HEK293 (cell line): Measurements from ENCODE around the gene RCAN2.

Experiments
- BCL11A ChIP-seq: fragments of 450-650 bp; formaldehyde crosslinking; IDR thresholded peaks from 2 replicates; pipeline ENCODE4 v1.5.1; 2016; ENCODE audit warnings: low read depth, missing biosample characterization, missing genetic modification characterization
- CTCF ChIP-seq: fragments of 450-650 bp; formaldehyde crosslinking; IDR thresholded peaks from 2 replicates; pipeline ENCODE4 v1.5.1; 2016; ENCODE audit warnings: missing biosample characterization, missing genetic modification characterization
- GLI4 ChIP-seq: fragments of 450-650 bp; formaldehyde crosslinking; IDR thresholded peaks from 2 replicates; pipeline ENCODE4 v1.5.1; 2016; ENCODE audit warnings: missing biosample characterization, missing genetic modification characterization
- GLIS1 ChIP-seq: fragments of 450-650 bp; formaldehyde crosslinking; IDR thresholded peaks from 2 replicates; pipeline ENCODE4 v1.5.1; 2016; ENCODE audit warnings: missing biosample characterization, missing genetic modification characterization
- GLIS2 ChIP-seq: fragments of 450-650 bp; formaldehyde crosslinking; IDR thresholded peaks from 2 replicates; pipeline ENCODE4 v1.5.1; 2016; ENCODE audit warnings: missing biosample characterization, missing genetic modification characterization
- HOXA7 ChIP-seq: sonication (generic); formaldehyde crosslinking; IDR thresholded peaks from 2 replicates; pipeline ENCODE4 v1.8.1; 2022; ENCODE audit warnings: missing genetic modification reagents, borderline replicate concordance
- KLF1 ChIP-seq: fragments of 450-650 bp; formaldehyde crosslinking; IDR thresholded peaks from 2 replicates; pipeline ENCODE4 v1.5.1; 2016; ENCODE audit warnings: missing biosample characterization, missing genetic modification characterization
- KLF7 ChIP-seq: fragments of 450-650 bp; formaldehyde crosslinking; IDR thresholded peaks from 2 replicates; pipeline ENCODE4 v1.5.1; 2016; ENCODE audit warnings: missing biosample characterization, missing genetic modification characterization, borderline replicate concordance
- KLF9 ChIP-seq: fragments of 450-650 bp; formaldehyde crosslinking; IDR thresholded peaks from 2 replicates; pipeline ENCODE4 v1.5.1; 2016; ENCODE audit warnings: missing biosample characterization, missing genetic modification characterization, low read depth
- SP7 ChIP-seq: fragments of 450-650 bp; formaldehyde crosslinking; IDR thresholded peaks from 2 replicates; pipeline ENCODE4 v1.5.1; 2016; ENCODE audit warnings: missing biosample characterization, missing genetic modification characterization
- YY2 ChIP-seq: fragments of 450-650 bp; formaldehyde crosslinking; IDR thresholded peaks from 2 replicates; pipeline ENCODE4 v1.5.1; 2016; ENCODE audit warnings: missing biosample characterization, missing genetic modification characterization
- ZBTB20 ChIP-seq: fragments of 450-650 bp; formaldehyde crosslinking; IDR thresholded peaks from 2 replicates; pipeline ENCODE4 v1.5.1; 2016; ENCODE audit warnings: missing biosample characterization, missing genetic modification characterization
- ZBTB8A ChIP-seq: fragments of 450-650 bp; formaldehyde crosslinking; IDR thresholded peaks from 2 replicates; pipeline ENCODE4 v1.5.1; 2016; ENCODE audit warnings: missing biosample characterization, missing genetic modification characterization
- ZEB2 ChIP-seq: fragments of 450-650 bp; formaldehyde crosslinking; IDR thresholded peaks from 2 replicates; pipeline ENCODE4 v1.5.1; 2016; ENCODE audit warnings: missing biosample characterization, missing genetic modification characterization
- ZIC2 ChIP-seq: fragments of 450-650 bp; formaldehyde crosslinking; IDR thresholded peaks from 2 replicates; pipeline ENCODE4 v1.5.1; 2016; ENCODE audit warnings: missing biosample characterization, missing genetic modification characterization
- ZNF221 ChIP-seq: fragments of 450-650 bp; formaldehyde crosslinking; IDR thresholded peaks from 2 replicates; pipeline ENCODE4 v1.5.1; 2017; ENCODE audit warnings: missing biosample characterization, missing genetic modification characterization, borderline replicate concordance
- ZNF266 ChIP-seq: fragments of 450-650 bp; formaldehyde crosslinking; IDR thresholded peaks from 2 replicates; pipeline ENCODE4 v1.5.1; 2016; ENCODE audit warnings: missing biosample characterization, missing genetic modification characterization, low read depth
- ZNF335 ChIP-seq: fragments of 450-650 bp; formaldehyde crosslinking; conservative IDR thresholded peaks from 2 replicates; pipeline ENCODE4 v1.5.1; 2016; ENCODE audit warnings: missing biosample characterization, missing genetic modification characterization
- ZNF354C ChIP-seq: fragments of 450-650 bp; formaldehyde crosslinking; IDR thresholded peaks from 2 replicates; pipeline ENCODE4 v1.5.1; 2016; ENCODE audit warnings: missing biosample characterization, missing genetic modification characterization, low read depth, borderline replicate concordance
- ZNF449 ChIP-seq: fragments of 450-650 bp; formaldehyde crosslinking; IDR thresholded peaks from 2 replicates; pipeline ENCODE4 v1.5.1; 2017; ENCODE audit warnings: missing biosample characterization, mild to moderate bottlenecking, missing genetic modification characterization, moderate library complexity
- ZNF561 ChIP-seq: fragments of 450-650 bp; IDR thresholded peaks from 2 replicates; pipeline ENCODE4 v1.5.1; 2018; ENCODE audit warnings: missing biosample characterization, missing genetic modification characterization, borderline replicate concordance
- ZNF596 ChIP-seq: fragments of 450-650 bp; IDR thresholded peaks from 2 replicates; pipeline ENCODE4 v1.5.0; 2018; ENCODE audit warnings: missing biosample characterization, mild to moderate bottlenecking, missing genetic modification characterization, moderate library complexity
- ZNF600 ChIP-seq: fragments of 450-650 bp; formaldehyde crosslinking; IDR thresholded peaks from 2 replicates; pipeline ENCODE4 v1.5.1; 2016; ENCODE audit warnings: missing biosample characterization, missing genetic modification characterization
- ZNF621 ChIP-seq: fragments of 450-650 bp; formaldehyde crosslinking; IDR thresholded peaks from 2 replicates; pipeline ENCODE4 v1.5.1; 2017; ENCODE audit warnings: missing biosample characterization, missing genetic modification characterization
- ZNF660 ChIP-seq: fragments of 450-650 bp; IDR thresholded peaks from 2 replicates; pipeline ENCODE4 v1.5.1; 2018; ENCODE audit warnings: missing biosample characterization, mild to moderate bottlenecking, missing genetic modification characterization
- ZNF785 ChIP-seq: fragments of 450-650 bp; formaldehyde crosslinking; IDR thresholded peaks from 2 replicates; pipeline ENCODE4 v1.5.1; 2016; ENCODE audit warnings: missing biosample characterization, missing genetic modification characterization
- ZSCAN30 ChIP-seq: fragments of 450-650 bp; IDR thresholded peaks from 2 replicates; pipeline ENCODE4 v1.5.1; 2018; ENCODE audit warnings: missing biosample characterization, mild to moderate bottlenecking, missing genetic modification characterization, moderate library complexity
- ZXDB ChIP-seq: fragments of 450-650 bp; formaldehyde crosslinking; IDR thresholded peaks from 2 replicates; pipeline ENCODE4 v1.5.1; 2016; ENCODE audit warnings: missing biosample characterization, missing genetic modification characterization
- TF ChIP-seq, protein P1 (sequence below): sonication (generic); formaldehyde crosslinking; IDR thresholded peaks from 2 replicates; pipeline ENCODE4 v1.8.1; 2022; ENCODE audit warnings: mild to moderate bottlenecking, moderate library complexity, missing genetic modification reagents
- TF ChIP-seq, protein P2 (sequence below): fragments of 450-650 bp; formaldehyde crosslinking; IDR thresholded peaks from 2 replicates; pipeline ENCODE4 v1.5.1; 2016; ENCODE audit warnings: missing biosample characterization, missing genetic modification characterization
- TF ChIP-seq, protein P3 (sequence below): fragments of 450-650 bp; formaldehyde crosslinking; IDR thresholded peaks from 2 replicates; pipeline ENCODE4 v1.5.1; 2017; ENCODE audit warnings: missing biosample characterization, missing genetic modification characterization

RCAN2 gene

GRCh38 chr6:46491628-46492547 lies 639 bp upstream of the RCAN2 start (continued):
- TF ChIP-seq ZBTB8A (tag by site-specific recombination) (peak; percentile 98), KLF7 (no peak), GLIS2 (tag by site-specific recombination) (peak; percentile 69), ZNF785 (tag by site-specific recombination) (no peak), ZNF449 (tag by site-specific recombination) (peak; percentile 94), ZNF266 (tag by site-specific recombination) (no peak), CTCF (tag by site-specific recombination) (peak; percentile 86), ZNF600 (tag by site-specific recombination) (no peak), HOXA7 (CRISPR knock-in tag) (no peak), ZIC2 (tag by site-specific recombination) (peak; percentile 48), ZBTB20 (peak; percentile 76), ZNF354C (tag by site-specific recombination) (no peak), ZSCAN30 (0 out of 2 replicates have a peak, but pooled peaks have one; percentile 42), BCL11A (tag by site-specific recombination) (peak; percentile 70; the same call in 1 of the 2 replicates), ZNF660 (tag by site-specific recombination) (0 out of 2 replicates have a peak, but pooled peaks have one; percentile 26), SP7 (tag by site-specific recombination) (peak; percentile 30; the same call in 1 of the 2 replicates), ZEB2 (tag by site-specific recombination) (0 out of 2 replicates have a peak, but pooled peaks have one; percentile 17), KLF1 (tag by site-specific recombination) (peak; percentile 10; the same call in 1 of the 2 replicates), GLI4 (no peak), GLIS1 (tag by site-specific recombination) (0 out of 2 replicates have a peak, but pooled peaks have one; percentile 1), ZXDB (tag by site-specific recombination) (peak; percentile 56; the same call in 1 of the 2 replicates), YY2 (tag by site-specific recombination) (no peak), KLF9 (tag by site-specific recombination) (0 out of 2 replicates have a peak, but pooled peaks have one; percentile 2), ZNF596 (tag by site-specific recombination) (no peak), ZNF335 (tag by site-specific recombination) (peak; percentile 91), ZNF221 (tag by site-specific recombination) (no peak), ZNF561 (peak; percentile 68; the same call in 1 of the 2 replicates), ZNF621 (no peak)
- TF ChIP-seq, protein P1, sequence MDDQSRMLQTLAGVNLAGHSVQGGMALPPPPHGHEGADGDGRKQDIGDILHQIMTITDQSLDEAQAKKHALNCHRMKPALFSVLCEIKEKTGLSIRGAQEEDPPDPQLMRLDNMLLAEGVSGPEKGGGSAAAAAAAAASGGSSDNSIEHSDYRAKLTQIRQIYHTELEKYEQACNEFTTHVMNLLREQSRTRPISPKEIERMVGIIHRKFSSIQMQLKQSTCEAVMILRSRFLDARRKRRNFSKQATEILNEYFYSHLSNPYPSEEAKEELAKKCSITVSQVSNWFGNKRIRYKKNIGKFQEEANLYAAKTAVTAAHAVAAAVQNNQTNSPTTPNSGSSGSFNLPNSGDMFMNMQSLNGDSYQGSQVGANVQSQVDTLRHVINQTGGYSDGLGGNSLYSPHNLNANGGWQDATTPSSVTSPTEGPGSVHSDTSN (CRISPR knock-in tag): no peak
- TF ChIP-seq, protein P2, sequence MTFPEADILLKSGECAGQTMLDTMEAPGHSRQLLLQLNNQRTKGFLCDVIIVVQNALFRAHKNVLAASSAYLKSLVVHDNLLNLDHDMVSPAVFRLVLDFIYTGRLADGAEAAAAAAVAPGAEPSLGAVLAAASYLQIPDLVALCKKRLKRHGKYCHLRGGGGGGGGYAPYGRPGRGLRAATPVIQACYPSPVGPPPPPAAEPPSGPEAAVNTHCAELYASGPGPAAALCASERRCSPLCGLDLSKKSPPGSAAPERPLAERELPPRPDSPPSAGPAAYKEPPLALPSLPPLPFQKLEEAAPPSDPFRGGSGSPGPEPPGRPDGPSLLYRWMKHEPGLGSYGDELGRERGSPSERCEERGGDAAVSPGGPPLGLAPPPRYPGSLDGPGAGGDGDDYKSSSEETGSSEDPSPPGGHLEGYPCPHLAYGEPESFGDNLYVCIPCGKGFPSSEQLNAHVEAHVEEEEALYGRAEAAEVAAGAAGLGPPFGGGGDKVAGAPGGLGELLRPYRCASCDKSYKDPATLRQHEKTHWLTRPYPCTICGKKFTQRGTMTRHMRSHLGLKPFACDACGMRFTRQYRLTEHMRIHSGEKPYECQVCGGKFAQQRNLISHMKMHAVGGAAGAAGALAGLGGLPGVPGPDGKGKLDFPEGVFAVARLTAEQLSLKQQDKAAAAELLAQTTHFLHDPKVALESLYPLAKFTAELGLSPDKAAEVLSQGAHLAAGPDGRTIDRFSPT (tag by site-specific recombination): peak; percentile 72; the same call in 1 of the 2 replicates
- TF ChIP-seq, protein P3, sequence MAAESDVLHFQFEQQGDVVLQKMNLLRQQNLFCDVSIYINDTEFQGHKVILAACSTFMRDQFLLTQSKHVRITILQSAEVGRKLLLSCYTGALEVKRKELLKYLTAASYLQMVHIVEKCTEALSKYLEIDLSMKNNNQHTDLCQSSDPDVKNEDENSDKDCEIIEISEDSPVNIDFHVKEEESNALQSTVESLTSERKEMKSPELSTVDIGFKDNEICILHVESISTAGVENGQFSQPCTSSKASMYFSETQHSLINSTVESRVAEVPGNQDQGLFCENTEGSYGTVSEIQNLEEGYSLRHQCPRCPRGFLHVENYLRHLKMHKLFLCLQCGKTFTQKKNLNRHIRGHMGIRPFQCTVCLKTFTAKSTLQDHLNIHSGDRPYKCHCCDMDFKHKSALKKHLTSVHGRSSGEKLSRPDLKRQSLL: no peak
